Keratinocyte (primary cell): ENCODE measurements around the gene HKDC1. TPM values are rescaled to one million over a fixed set of nuclear protein-coding genes. Genes with fewer than 3 reads are reported as not detected.

ENCODE experiments used
- DNase-seq: peaks from one replicate; pipeline ENCODE4 v3.0.0-alpha.2; 2011; ENCODE audit warnings: low read depth, missing footprints, low spot score
- FAIRE-seq: peaks from 2 replicates; lab custom pipeline; 2011; peaks lifted over from hg19 to GRCh38; lab: Jason Lieb, UNC
- H2AFZ ChIP-seq: 2 replicates; pipeline ENCODE4 v1.6.0; 2012; ENCODE audit warnings: low read length, control low read depth, inconsistent platforms; ENCODE audit not compliant: control insufficient read depth
- H3K27ac ChIP-seq: 2 replicates; pipeline ENCODE4 v1.5.1; 2011; ENCODE audit warnings: low read length; ENCODE audit not compliant: control insufficient read depth, insufficient read depth
- H3K27me3 ChIP-seq: 3 replicates; pipeline ENCODE4 v1.6.0; 2011; ENCODE audit warnings: low read length; ENCODE audit not compliant: control insufficient read depth, insufficient read depth; ENCODE audit errors: extremely low read depth
- H3K36me3 ChIP-seq, 2 experiments: 2 replicates in 1 of 2; 3 replicates in 1 of 2; pipeline ENCODE4 v1.5.1; 2011; ENCODE audit warnings: low read length in 2 of 2, mild to moderate bottlenecking in 1 of 2; ENCODE audit not compliant: control insufficient read depth in 2 of 2, insufficient read depth in 2 of 2; ENCODE audit errors: extremely low read depth in 1 of 2
- H3K4me1 ChIP-seq: 3 replicates; pipeline ENCODE4 v1.5.1; 2011; ENCODE audit warnings: low read length; ENCODE audit not compliant: control insufficient read depth, insufficient read depth; ENCODE audit errors: extremely low read depth
- H3K4me2 ChIP-seq: 3 replicates; pipeline ENCODE4 v1.6.0; 2011; ENCODE audit warnings: low read depth, low read length; ENCODE audit not compliant: control insufficient read depth, insufficient read depth; ENCODE audit errors: extremely low read depth
- H3K4me3 ChIP-seq, 3 experiments: fragments of 200-600 bp in 1 of 3; sonication (generic) in 1 of 3; 2 replicates in 2 of 3; 3 replicates in 1 of 3; pipeline ENCODE4 v1.5.1; 2011 to 2016; ENCODE audit warnings: low read length in 3 of 3, mild to moderate bottlenecking in 3 of 3, control low read depth in 2 of 3, inconsistent platforms in 1 of 3, low read depth in 1 of 3, mixed read lengths in 1 of 3, mixed run types in 1 of 3, moderate library complexity in 1 of 3; ENCODE audit not compliant: control insufficient read depth in 2 of 3, insufficient read depth in 2 of 3; ENCODE audit errors: extremely low read depth in 1 of 3
- H3K79me2 ChIP-seq: 2 replicates; pipeline ENCODE4 v1.6.0; 2012; ENCODE audit warnings: low read length; ENCODE audit not compliant: control insufficient read depth, insufficient read depth
- H3K9ac ChIP-seq: 3 replicates; pipeline ENCODE4 v1.6.0; 2011; ENCODE audit warnings: low read length; ENCODE audit not compliant: control insufficient read depth, insufficient read depth; ENCODE audit errors: extremely low read depth
- H3K9me1 ChIP-seq: 3 replicates; pipeline ENCODE4 v1.6.0; 2011; ENCODE audit warnings: low read length; ENCODE audit not compliant: control insufficient read depth, insufficient read depth; ENCODE audit errors: extremely low read depth
- H3K9me3 ChIP-seq: 2 replicates; pipeline ENCODE4 v1.5.1; 2012; ENCODE audit warnings: low read depth, low read length; ENCODE audit not compliant: control insufficient read depth
- H4K20me1 ChIP-seq: 3 replicates; pipeline ENCODE4 v1.6.0; 2011; ENCODE audit warnings: low read length; ENCODE audit not compliant: control insufficient read depth, insufficient read depth; ENCODE audit errors: extremely low read depth
- EZH2 ChIP-seq: IDR thresholded peaks from one replicate; pipeline ENCODE4 v1.6.1; 2012; ENCODE audit warnings: inconsistent platforms, mild to moderate bottlenecking, low read length, moderate library complexity
- dilution Hi-C: fragments of 300-500 bp; cut with MboI; formaldehyde crosslinking; loops from one replicate; pipeline ENCODE4 v1.7.0; 2020; ENCODE audit warnings: low sequenced_read_pairs; ENCODE audit not compliant: extremely low pct_ligation_motif_present
- polyA plus RNA-seq, 5 experiments: library from polyadenylated mRNA; depleted of rRNA in 3 of 5; stranded (reverse) in 3 of 5; stranded (forward) in 1 of 5; unstranded in 1 of 5; fragments of >200 nt; gene quantifications; 1 replicate in 1 of 5; 2 replicates in 3 of 5; 3 replicates in 1 of 5; pipeline versions ENCODE4 v1.2.1 to v1.2.3, GENCODE V29; 2011 to 2012; ENCODE audit warnings: missing spikeins in 2 of 5, low read depth in 1 of 5, low replicate concordance in 1 of 5
- TF ChIP-seq, protein P1 (sequence below), 3 experiments: IDR thresholded peaks in 1 of 3; conservative IDR thresholded peaks in 1 of 3; optimal IDR thresholded peaks in 1 of 3; 2 replicates in 2 of 3; 3 replicates in 1 of 3; pipeline versions ENCODE3 to v1.5.1; 2011; ENCODE audit warnings: low read length in 3 of 3, mild to moderate bottlenecking in 3 of 3, moderate library complexity in 2 of 3, control low read depth in 1 of 3, inconsistent platforms in 1 of 3; ENCODE audit not compliant: insufficient read depth in 2 of 3; ENCODE audit errors: extremely low read depth in 1 of 3

The HKDC1 gene
- polyA plus RNA-seq, 1 donor (not counting 4 experiments of a cell fraction or from before 2014, with no cell fraction given): 0.33 TPM

DNA sequence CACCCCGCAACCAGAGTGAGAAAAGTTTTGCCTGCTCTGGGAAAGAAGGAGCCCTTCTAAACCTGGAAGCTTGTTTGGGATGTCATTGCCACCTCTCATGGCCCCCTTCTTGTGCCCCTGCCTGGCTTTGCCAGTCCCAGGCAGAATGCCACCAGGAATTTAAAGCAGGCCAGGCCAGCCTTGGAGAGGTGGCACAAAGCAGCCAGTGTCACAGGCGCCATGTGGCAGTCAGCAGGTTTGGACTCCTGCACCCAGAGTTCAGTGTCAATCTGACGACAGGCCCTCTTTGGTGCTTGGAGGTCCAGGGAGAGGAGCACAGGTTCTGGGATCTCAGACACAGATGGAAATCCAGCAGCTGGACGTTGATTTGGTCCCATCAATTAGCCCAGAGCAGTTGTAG, 70.9 kb downstream of the HKDC1 start:
- dilution Hi-C loops: no loop called here
- Histone ChIP-seq H3K4me2 (no peak overlapping the region), H3K4me1 (no peaks in the 10 kb centered on the region), H3K27ac (no peak overlapping the region), H3K27me3 (peaks cover 8% of the 10 kb centered on the region), H3K79me2 (no peaks in the 10 kb centered on the region), H3K9me3 (no peaks in the 10 kb centered on the region), H2AFZ (no peak overlapping the region), H3K4me3 (no peak overlapping the region), H3K36me3 (no peaks in the 10 kb centered on the region), H3K9me1 (no peaks in the 10 kb centered on the region), H3K9ac (no peak overlapping the region), H4K20me1 (no peaks in the 10 kb centered on the region)
- no peak for DNase-seq
- TF ChIP-seq EZH2: no peak
- TF ChIP-seq, protein P1, sequence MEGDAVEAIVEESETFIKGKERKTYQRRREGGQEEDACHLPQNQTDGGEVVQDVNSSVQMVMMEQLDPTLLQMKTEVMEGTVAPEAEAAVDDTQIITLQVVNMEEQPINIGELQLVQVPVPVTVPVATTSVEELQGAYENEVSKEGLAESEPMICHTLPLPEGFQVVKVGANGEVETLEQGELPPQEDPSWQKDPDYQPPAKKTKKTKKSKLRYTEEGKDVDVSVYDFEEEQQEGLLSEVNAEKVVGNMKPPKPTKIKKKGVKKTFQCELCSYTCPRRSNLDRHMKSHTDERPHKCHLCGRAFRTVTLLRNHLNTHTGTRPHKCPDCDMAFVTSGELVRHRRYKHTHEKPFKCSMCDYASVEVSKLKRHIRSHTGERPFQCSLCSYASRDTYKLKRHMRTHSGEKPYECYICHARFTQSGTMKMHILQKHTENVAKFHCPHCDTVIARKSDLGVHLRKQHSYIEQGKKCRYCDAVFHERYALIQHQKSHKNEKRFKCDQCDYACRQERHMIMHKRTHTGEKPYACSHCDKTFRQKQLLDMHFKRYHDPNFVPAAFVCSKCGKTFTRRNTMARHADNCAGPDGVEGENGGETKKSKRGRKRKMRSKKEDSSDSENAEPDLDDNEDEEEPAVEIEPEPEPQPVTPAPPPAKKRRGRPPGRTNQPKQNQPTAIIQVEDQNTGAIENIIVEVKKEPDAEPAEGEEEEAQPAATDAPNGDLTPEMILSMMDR (optimal IDR thresholded peaks at IDR 0.05 in 1 of 3, IDR thresholded peaks at IDR 0.05 in 1 of 3, conservative IDR thresholded peaks at IDR 0.05 in 1 of 3; ENCODE audit: extremely low read depth in 1 of 3, insufficient read depth in 2 of 3, low read length in 3 of 3): no peak
- no peak for FAIRE-seq

DNA sequence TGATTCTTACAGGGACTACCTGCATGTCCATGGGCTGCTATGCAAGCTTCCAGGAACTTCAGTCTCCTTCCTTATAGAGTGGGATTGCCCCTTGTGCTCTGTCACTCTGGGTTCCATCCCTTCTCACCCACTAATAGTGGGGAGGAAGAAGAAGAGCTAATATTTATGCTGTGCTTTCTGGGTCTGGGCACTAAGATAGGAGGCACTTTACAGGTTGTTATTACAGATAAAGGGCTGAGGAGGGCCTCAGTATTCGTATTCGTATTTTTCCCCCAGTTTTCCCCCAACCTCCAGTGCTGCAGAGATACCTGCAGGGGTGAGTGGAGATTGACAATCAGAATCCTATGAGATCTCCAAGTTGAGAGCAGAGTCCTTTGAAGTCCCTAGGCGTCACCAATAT, 72.3 kb downstream of the HKDC1 start:
- no peaks in the 10 kb centered on the region for H3K9me1 ChIP-seq
- no peaks in the 10 kb centered on the region for H4K20me1 ChIP-seq
- no peaks in the 10 kb centered on the region for H3K9me3 ChIP-seq
- H3K4me1 ChIP-seq: no peaks in the 10 kb centered on the region
- no peak overlapping the region for H3K9ac ChIP-seq
- peaks cover 11% of the 10 kb centered on the region for H3K27me3 ChIP-seq
- no peaks in the 10 kb centered on the region for H3K79me2 ChIP-seq
- dilution Hi-C loops: no loop called here
- no peaks in the 10 kb centered on the region for H3K36me3 ChIP-seq
- no peak for FAIRE-seq
- no peak overlapping the region for H3K27ac ChIP-seq
- no peak overlapping the region for H3K4me3 ChIP-seq
- no peak overlapping the region for H2AFZ ChIP-seq
- H3K4me2 ChIP-seq: no peak overlapping the region
- no peak for TF ChIP-seq EZH2
- TF ChIP-seq, protein P1 (optimal IDR thresholded peaks at IDR 0.05 in 1 of 3, IDR thresholded peaks at IDR 0.05 in 1 of 3, conservative IDR thresholded peaks at IDR 0.05 in 1 of 3; ENCODE audit: extremely low read depth in 1 of 3, insufficient read depth in 2 of 3, low read length in 3 of 3): no peak
- DNase-seq: no peak
